AG04450 (cell line): ENCODE measurements around the gene CYP4V2. TPM values are rescaled to one million over a fixed set of nuclear protein-coding genes. Genes with fewer than 3 reads are reported as not detected.

ENCODE experiments used
- CTCF ChIA-PET: fragments of 300-600, 350-600 bp; formaldehyde crosslinking; extraction: SDS; loops from one replicate; lab custom pipeline; 2022; ENCODE audit warnings: antibody characterized with exemption, inconsistent platforms; lab: Charles Lee
- POLR2A ChIA-PET: fragments of 350-600 bp; formaldehyde crosslinking; extraction: SDS; loops from one replicate; lab custom pipeline; 2021; ENCODE audit warnings: antibody characterized with exemption, inconsistent platforms; lab: Yijun Ruan, JAX
- DNase-seq: peaks from one replicate; pipeline ENCODE4 v3.0.0-alpha.2; 2011; ENCODE audit warnings: low read depth, low spot score
- H3K27ac ChIP-seq: one replicate; pipeline ENCODE4 v1.5.1; 2012; ENCODE audit warnings: low read depth, low read length, control low read depth
- H3K27me3 ChIP-seq: one replicate; pipeline ENCODE4 v1.6.0; 2012; ENCODE audit warnings: low read length; ENCODE audit not compliant: control insufficient read depth, insufficient read depth
- H3K4me3 ChIP-seq: 2 replicates; pipeline ENCODE4 v1.5.1; 2011; ENCODE audit warnings: mild to moderate bottlenecking, low read depth, low read length, control low read depth
- H3K9me3 ChIP-seq: 2 replicates; pipeline ENCODE4 v1.5.1; 2012; ENCODE audit warnings: low read length; ENCODE audit not compliant: control insufficient read depth, insufficient read depth
- CTCF ChIP-seq: IDR thresholded peaks from 2 replicates; pipeline ENCODE4 v1.5.1; 2011; ENCODE audit warnings: low read depth, low read length, control low read depth, inconsistent platforms
- polyA plus RNA-seq: library from polyadenylated mRNA; depleted of rRNA; stranded (reverse); fragments of >200 nt; gene quantifications from 2 replicates; pipeline ENCODE4 v1.2.3, GENCODE V29; 2011; rRNA removed

The CYP4V2 gene
- polyA plus RNA-seq, 1 experiment = 4.8 TPM

- no peak for DNase-seq
- Histone ChIP-seq H3K9me3 (peaks cover 3% of the 10 kb centered on the region; the same call in 1 of the 2 replicates), H3K27ac (no peak overlapping the region), H3K27me3 (no peaks in the 10 kb centered on the region), H3K4me3 (no peak overlapping the region)
- POLR2A ChIA-PET = no interaction called here
- CTCF ChIA-PET = no interaction called here
- no peak for TF ChIP-seq CTCF
These were observed 68.7 kb downstream of the CYP4V2 start for GRCh38 chr4:186260117-186260503.

Other genes with a start within 250 kb of the CYP4V2 start
- gene TLR3, start 122.4 kb upstream of the CYP4V2 start, polyA plus RNA-seq = 0.86 and 1.1 TPM in 2 replicates
- 0.07 and 0.20 TPM in 2 replicates for gene FAM149A, start 86.9 kb upstream of the CYP4V2 start, polyA plus RNA-seq
- 0.11 TPM in 1 of 2 replicates, not detected in the other for gene KLKB1, start 35.9 kb downstream of the CYP4V2 start, polyA plus RNA-seq
- not detected in 2 replicates for gene F11, start 74.6 kb downstream of the CYP4V2 start, polyA plus RNA-seq